GM12891 (cell line): ENCODE measurements around the gene NOP16.

Experiments used
- PAX5 ChIP-seq: IDR thresholded peaks from 2 replicates; pipeline ENCODE4 v1.6.1; 2011; ENCODE audit warnings: low read length, moderate library complexity, mild to moderate bottlenecking; ENCODE audit not compliant: insufficient read depth, severe bottlenecking
- POLR2A ChIP-seq: IDR thresholded peaks from 2 replicates; pipeline ENCODE4 v1.6.1; 2011; ENCODE audit warnings: low read depth, low read length, control low read depth
- POLR2AphosphoS5 ChIP-seq: IDR thresholded peaks from 2 replicates; pipeline ENCODE4 v1.6.1; 2011; ENCODE audit warnings: low read depth, low read length, control low read depth
- SPI1 ChIP-seq: IDR thresholded peaks from 2 replicates; pipeline ENCODE4 v1.6.1; 2011; ENCODE audit warnings: low read depth, low read length, control low read depth
- TAF1 ChIP-seq: IDR thresholded peaks from 2 replicates; pipeline ENCODE4 v1.6.1; 2011; ENCODE audit warnings: low read depth, low read length, control low read depth

DNA sequence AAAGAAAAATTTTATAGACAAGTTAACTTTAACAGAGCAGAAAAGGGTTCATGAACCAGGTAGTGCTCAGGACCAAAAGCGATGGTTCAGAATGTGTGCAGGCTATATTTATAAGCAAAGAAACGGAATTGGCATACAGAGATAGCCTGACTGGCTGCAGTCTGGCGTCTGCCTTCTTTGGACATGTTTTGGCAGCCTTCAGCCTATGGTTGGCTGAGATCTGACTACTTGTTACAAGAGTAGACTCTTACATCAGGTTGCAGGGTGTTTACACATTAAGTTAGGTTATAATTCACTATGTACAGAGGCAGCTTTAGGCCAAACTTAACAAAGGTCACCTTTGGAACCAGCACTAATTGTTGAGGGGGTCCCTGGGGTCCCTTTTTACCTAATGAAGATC lies 7.0 kb downstream of the NOP16 start:
- TF ChIP-seq TAF1 (no peak), POLR2AphosphoS5 (no peak; the same call in 1 of the 2 replicates), SPI1 (no peak), POLR2A (no peak), PAX5 (no peak)
